Neural cell (in vitro differentiated cells): ENCODE measurements around the gene ZC3H11A. TPM values are rescaled to one million over a fixed set of nuclear protein-coding genes. Genes with fewer than 3 reads are reported as not detected.

Experiments
- H2AFZ ChIP-seq: fragments of 200-600, 300-800 bp; sonication (generic), shearing (Covaris generic); 2 replicates; pipeline ENCODE4 v1.6.0; 2014; ENCODE audit warnings: low read depth, mild to moderate bottlenecking, antibody characterized with exemption, low read length, moderate library complexity
- H3F3A ChIP-seq: fragments of 200-600 bp; shearing (Covaris generic); 2 replicates; pipeline ENCODE4 v1.6.1; 2016; ENCODE audit warnings: mild to moderate bottlenecking, moderate library complexity, mixed read lengths, antibody characterized with exemption, low read length; ENCODE audit not compliant: insufficient read depth, poor library complexity, severe bottlenecking
- H3K27ac ChIP-seq: fragments of 200-600, 300-800 bp; sonication (generic), shearing (Covaris generic); 2 replicates; pipeline ENCODE4 v1.5.1; 2014; ENCODE audit warnings: mild to moderate bottlenecking, low read length, moderate library complexity
- H3K27me3 ChIP-seq: fragments of 300-800, 200-600 bp; sonication (generic), shearing (Covaris generic); 2 replicates; pipeline ENCODE4 v1.6.0; 2014; ENCODE audit warnings: mild to moderate bottlenecking, low read depth, low read length, moderate library complexity; ENCODE audit not compliant: insufficient read depth
- H3K36me3 ChIP-seq: fragments of 300-800, 200-600 bp; sonication (generic), shearing (Covaris generic); 2 replicates; pipeline ENCODE4 v1.5.1; 2014; ENCODE audit warnings: mild to moderate bottlenecking, antibody characterized with exemption, low read length, moderate library complexity; ENCODE audit not compliant: insufficient read depth
- H3K4me2 ChIP-seq: fragments of 300-800, 200-600 bp; sonication (generic), shearing (Covaris generic); 2 replicates; pipeline ENCODE4 v1.6.0; 2014; ENCODE audit warnings: mild to moderate bottlenecking, low read length
- H3K4me3 ChIP-seq: fragments of 300-800, 200-600 bp; sonication (generic), shearing (Covaris generic); 2 replicates; pipeline ENCODE4 v1.5.1; 2014; ENCODE audit warnings: mild to moderate bottlenecking, low read length, moderate library complexity
- H3K79me2 ChIP-seq: fragments of 200-600 bp; shearing (Covaris generic); replicated peaks from 2 replicates; pipeline ENCODE4 v1.6.0; 2014; ENCODE audit warnings: mild to moderate bottlenecking, low read length, moderate library complexity; ENCODE audit not compliant: insufficient read depth
- H3K9ac ChIP-seq: fragments of 300-800, 200-600 bp; sonication (generic), shearing (Covaris generic); 2 replicates; pipeline ENCODE4 v1.6.1; 2016; ENCODE audit warnings: mild to moderate bottlenecking, low read length, mixed read lengths
- H3K9me2 ChIP-seq: fragments of 200-600 bp; shearing (Covaris generic); 2 replicates; pipeline ENCODE4 v1.6.1; 2016; ENCODE audit warnings: mild to moderate bottlenecking, low read length, mixed read lengths; ENCODE audit not compliant: insufficient read depth
- H3K9me3 ChIP-seq: fragments of 200-600, 300-800 bp; sonication (generic), shearing (Covaris generic); 2 replicates; pipeline ENCODE4 v1.6.1; 2016; ENCODE audit warnings: mild to moderate bottlenecking, mixed run types, low read length, moderate library complexity, mixed read lengths
- H4K20me1 ChIP-seq: fragments of 200-600 bp; shearing (Covaris generic); 2 replicates; pipeline ENCODE4 v1.6.1; 2016; ENCODE audit warnings: mild to moderate bottlenecking, mixed run types; ENCODE audit not compliant: insufficient read depth
- EP300 ChIP-seq: fragments of 450-650 bp; conservative IDR thresholded peaks from 2 replicates; pipeline ENCODE4 v1.6.1; 2014; ENCODE audit warnings: antibody characterized with exemption, mild to moderate bottlenecking, moderate library complexity; ENCODE audit not compliant: poor library complexity, severe bottlenecking
- EZH2 ChIP-seq: fragments of 200-600, 300-800 bp; shearing (Covaris generic), sonication (generic); IDR thresholded peaks from 2 replicates; pipeline ENCODE4 v1.6.1; 2014; ENCODE audit warnings: antibody characterized with exemption, low read length, borderline replicate concordance, mild to moderate bottlenecking; ENCODE audit not compliant: insufficient read depth, poor library complexity, severe bottlenecking
- MXI1 ChIP-seq: fragments of 450-650 bp; conservative IDR thresholded peaks from 2 replicates; pipeline ENCODE4 v1.6.1; 2014; ENCODE audit warnings: antibody characterized with exemption, mild to moderate bottlenecking; ENCODE audit not compliant: poor library complexity, severe bottlenecking
- POLR2AphosphoS5 ChIP-seq: IDR thresholded peaks from 2 replicates; pipeline ENCODE4 v1.6.1; 2012
- RAD21 ChIP-seq: fragments of 450-650 bp; conservative IDR thresholded peaks from 2 replicates; pipeline ENCODE4 v1.6.1; 2014; ENCODE audit warnings: antibody characterized with exemption, mild to moderate bottlenecking, moderate library complexity
- SMC3 ChIP-seq: fragments of 450-650 bp; conservative IDR thresholded peaks from 2 replicates; pipeline ENCODE4 v1.6.1; 2014; ENCODE audit warnings: antibody characterized with exemption, mild to moderate bottlenecking, moderate library complexity; ENCODE audit not compliant: poor library complexity
- polyA plus RNA-seq: library from polyadenylated mRNA; depleted of rRNA; stranded (reverse); fragments of >200 nt; gene quantifications from 2 replicates; pipeline ENCODE4 v1.2.3, GENCODE V29; 2014
- TF ChIP-seq, protein P1 (sequence below): fragments of 450-650 bp; IDR thresholded peaks from 2 replicates; pipeline ENCODE4 v1.5.1; 2014; ENCODE audit warnings: antibody characterized with exemption, mild to moderate bottlenecking, moderate library complexity; ENCODE audit not compliant: poor library complexity, severe bottlenecking

ZC3H11A gene
- polyA plus RNA-seq, 1 donor from 2014 or later: 210 TPM

DNA sequence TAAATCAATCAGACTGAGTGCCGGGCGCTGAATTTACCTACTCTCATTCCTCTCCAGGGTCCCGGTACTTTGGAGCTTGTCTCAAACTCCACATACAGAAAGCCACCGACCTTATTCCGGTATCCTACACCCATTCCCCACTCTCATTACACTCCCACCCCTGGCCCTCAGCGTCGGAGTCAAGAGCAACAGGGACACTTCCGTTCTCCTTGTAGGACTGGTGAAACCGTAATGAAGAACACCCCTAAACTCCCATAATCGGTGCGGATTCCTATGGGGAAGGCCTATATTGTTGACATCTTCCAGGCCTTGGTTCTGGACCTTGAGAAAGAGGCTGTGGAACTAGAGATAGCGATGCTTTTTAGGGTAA lies 798 bp downstream of the ZC3H11A start:
- no peaks in the 10 kb centered on the region for H4K20me1 ChIP-seq
- H3K9me3 ChIP-seq: no peaks in the 10 kb centered on the region
- H3F3A ChIP-seq: no peaks in the 10 kb centered on the region
- H2AFZ ChIP-seq: peak overlapping the region; percentile 67
- H3K79me2 ChIP-seq: peaks cover 52% of the 10 kb centered on the region
- TF ChIP-seq SMC3: no peak
- H3K27me3 ChIP-seq: no peaks in the 10 kb centered on the region
- peak overlapping the region; percentile 97 for H3K27ac ChIP-seq
- peaks cover 26% of the 10 kb centered on the region for H3K36me3 ChIP-seq
- peak overlapping the region; percentile 72 for H3K4me3 ChIP-seq
- no peaks in the 10 kb centered on the region for H3K9me2 ChIP-seq
- peak overlapping the region; percentile 76 for H3K4me2 ChIP-seq
- H3K9ac ChIP-seq: peak overlapping the region; percentile 91

DNA sequence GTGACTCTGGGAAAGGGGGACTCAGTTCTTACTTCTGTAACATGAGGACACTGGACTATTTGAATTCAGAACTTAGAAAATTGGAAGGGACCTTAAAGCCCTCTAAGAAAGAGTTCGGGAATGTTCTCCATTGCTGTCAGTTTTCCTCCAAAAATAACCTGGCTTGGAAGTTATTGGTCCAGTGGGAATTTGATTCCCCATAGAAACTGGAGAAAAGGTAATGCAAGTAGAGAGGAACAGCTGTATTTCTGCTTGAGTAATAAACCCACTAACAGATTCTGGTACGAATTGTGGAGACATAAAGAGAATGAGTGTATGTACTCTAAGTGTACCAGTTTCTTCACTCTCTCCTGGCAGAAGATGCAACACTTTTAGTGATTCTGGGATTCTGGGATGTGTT lies 1.8 kb downstream of the ZC3H11A start:
- Histone ChIP-seq H3K4me2 (peak overlapping the region; percentile 76), H3F3A (no peaks in the 10 kb centered on the region), H3K4me3 (peak overlapping the region; percentile 72), H3K9ac (no peak overlapping the region), H3K27ac (no peak overlapping the region), H3K36me3 (peaks cover 26% of the 10 kb centered on the region), H3K9me2 (no peaks in the 10 kb centered on the region), H3K9me3 (no peaks in the 10 kb centered on the region), H3K27me3 (no peaks in the 10 kb centered on the region), H3K79me2 (peaks cover 52% of the 10 kb centered on the region), H2AFZ (no peak overlapping the region), H4K20me1 (no peaks in the 10 kb centered on the region)
- no peak for TF ChIP-seq EP300
- TF ChIP-seq SMC3: no peak

DNA sequence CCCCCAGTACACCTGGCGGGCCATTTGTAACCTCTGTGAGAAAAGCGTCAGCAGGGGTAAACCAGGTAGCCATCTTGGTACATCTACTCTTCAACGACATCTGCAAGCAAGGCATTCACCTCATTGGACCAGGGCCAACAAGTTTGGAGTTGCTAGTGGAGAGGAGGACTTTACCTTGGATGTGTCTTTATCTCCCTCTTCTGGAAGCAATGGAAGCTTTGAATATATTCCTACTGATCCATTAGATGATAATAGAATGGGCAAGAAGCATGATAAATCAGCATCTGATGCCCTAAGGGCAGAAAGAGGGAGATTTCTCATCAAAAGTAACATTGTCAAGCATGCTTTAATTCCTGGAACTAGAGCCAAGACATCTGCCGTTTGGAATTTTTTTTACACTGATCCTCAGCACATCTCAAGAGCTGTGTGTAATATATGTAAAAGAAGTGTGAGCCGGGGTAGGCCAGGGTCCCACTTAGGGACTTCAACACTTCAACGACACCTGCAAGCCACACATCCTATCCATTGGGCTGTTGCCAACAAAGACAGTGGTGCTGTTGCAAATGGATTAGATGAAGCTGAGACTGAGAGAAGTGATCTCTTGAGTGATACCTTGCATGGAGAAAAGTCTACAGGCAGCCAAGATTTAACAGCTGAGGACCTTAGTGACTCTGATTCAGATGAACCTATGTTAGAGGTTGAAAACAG lies 2.7 kb downstream of the ZC3H11A start:
- H3F3A ChIP-seq: no peaks in the 10 kb centered on the region
- no peak overlapping the region for H2AFZ ChIP-seq
- H3K9me2 ChIP-seq: no peaks in the 10 kb centered on the region
- no peaks in the 10 kb centered on the region for H3K27me3 ChIP-seq
- H4K20me1 ChIP-seq: no peaks in the 10 kb centered on the region
- no peak overlapping the region for H3K27ac ChIP-seq
- H3K4me3 ChIP-seq: peak overlapping the region; percentile 72
- H3K9ac ChIP-seq: no peak overlapping the region
- no peaks in the 10 kb centered on the region for H3K9me3 ChIP-seq
- H3K79me2 ChIP-seq: peaks cover 52% of the 10 kb centered on the region
- H3K4me2 ChIP-seq: no peak overlapping the region
- no peak for TF ChIP-seq EP300
- TF ChIP-seq POLR2AphosphoS5: no peak
- TF ChIP-seq MXI1: no peak
- no peak for TF ChIP-seq EZH2
- TF ChIP-seq, protein P1, sequence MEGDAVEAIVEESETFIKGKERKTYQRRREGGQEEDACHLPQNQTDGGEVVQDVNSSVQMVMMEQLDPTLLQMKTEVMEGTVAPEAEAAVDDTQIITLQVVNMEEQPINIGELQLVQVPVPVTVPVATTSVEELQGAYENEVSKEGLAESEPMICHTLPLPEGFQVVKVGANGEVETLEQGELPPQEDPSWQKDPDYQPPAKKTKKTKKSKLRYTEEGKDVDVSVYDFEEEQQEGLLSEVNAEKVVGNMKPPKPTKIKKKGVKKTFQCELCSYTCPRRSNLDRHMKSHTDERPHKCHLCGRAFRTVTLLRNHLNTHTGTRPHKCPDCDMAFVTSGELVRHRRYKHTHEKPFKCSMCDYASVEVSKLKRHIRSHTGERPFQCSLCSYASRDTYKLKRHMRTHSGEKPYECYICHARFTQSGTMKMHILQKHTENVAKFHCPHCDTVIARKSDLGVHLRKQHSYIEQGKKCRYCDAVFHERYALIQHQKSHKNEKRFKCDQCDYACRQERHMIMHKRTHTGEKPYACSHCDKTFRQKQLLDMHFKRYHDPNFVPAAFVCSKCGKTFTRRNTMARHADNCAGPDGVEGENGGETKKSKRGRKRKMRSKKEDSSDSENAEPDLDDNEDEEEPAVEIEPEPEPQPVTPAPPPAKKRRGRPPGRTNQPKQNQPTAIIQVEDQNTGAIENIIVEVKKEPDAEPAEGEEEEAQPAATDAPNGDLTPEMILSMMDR: no peak
- TF ChIP-seq RAD21: no peak
- TF ChIP-seq SMC3: no peak
- H3K36me3 ChIP-seq: peaks cover 26% of the 10 kb centered on the region
